Measurements from ENCODE around the gene GNAT1.

Gene GNAT1

GRCh38 chr3:50236484-50237132, 45.2 kb downstream of the GNAT1 start:
- TF ChIP-seq POLR2AphosphoS5 (IDR thresholded peaks at IDR 0.05; ENCODE audit: low read depth, low read length) = no peak
- no peak for TF ChIP-seq SIN3A (IDR thresholded peaks at IDR 0.05; ENCODE audit: borderline replicate concordance, insufficient read depth, low read length)
- TF ChIP-seq, protein P1, sequence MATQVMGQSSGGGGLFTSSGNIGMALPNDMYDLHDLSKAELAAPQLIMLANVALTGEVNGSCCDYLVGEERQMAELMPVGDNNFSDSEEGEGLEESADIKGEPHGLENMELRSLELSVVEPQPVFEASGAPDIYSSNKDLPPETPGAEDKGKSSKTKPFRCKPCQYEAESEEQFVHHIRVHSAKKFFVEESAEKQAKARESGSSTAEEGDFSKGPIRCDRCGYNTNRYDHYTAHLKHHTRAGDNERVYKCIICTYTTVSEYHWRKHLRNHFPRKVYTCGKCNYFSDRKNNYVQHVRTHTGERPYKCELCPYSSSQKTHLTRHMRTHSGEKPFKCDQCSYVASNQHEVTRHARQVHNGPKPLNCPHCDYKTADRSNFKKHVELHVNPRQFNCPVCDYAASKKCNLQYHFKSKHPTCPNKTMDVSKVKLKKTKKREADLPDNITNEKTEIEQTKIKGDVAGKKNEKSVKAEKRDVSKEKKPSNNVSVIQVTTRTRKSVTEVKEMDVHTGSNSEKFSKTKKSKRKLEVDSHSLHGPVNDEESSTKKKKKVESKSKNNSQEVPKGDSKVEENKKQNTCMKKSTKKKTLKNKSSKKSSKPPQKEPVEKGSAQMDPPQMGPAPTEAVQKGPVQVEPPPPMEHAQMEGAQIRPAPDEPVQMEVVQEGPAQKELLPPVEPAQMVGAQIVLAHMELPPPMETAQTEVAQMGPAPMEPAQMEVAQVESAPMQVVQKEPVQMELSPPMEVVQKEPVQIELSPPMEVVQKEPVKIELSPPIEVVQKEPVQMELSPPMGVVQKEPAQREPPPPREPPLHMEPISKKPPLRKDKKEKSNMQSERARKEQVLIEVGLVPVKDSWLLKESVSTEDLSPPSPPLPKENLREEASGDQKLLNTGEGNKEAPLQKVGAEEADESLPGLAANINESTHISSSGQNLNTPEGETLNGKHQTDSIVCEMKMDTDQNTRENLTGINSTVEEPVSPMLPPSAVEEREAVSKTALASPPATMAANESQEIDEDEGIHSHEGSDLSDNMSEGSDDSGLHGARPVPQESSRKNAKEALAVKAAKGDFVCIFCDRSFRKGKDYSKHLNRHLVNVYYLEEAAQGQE (IDR thresholded peaks at IDR 0.05; ENCODE audit: insufficient read depth in 1 of 2, low read depth in 2 of 2, low read length in 2 of 2) = no peak
- no peak for TF ChIP-seq TAF1 (IDR thresholded peaks at IDR 0.05; ENCODE audit: borderline replicate concordance, insufficient read depth, low read length)
- TF ChIP-seq FOXP2 (optimal IDR thresholded peaks at IDR 0.05; ENCODE audit: borderline replicate concordance, extremely low read depth, extremely low read length, insufficient read depth) = no peak

DNA sequence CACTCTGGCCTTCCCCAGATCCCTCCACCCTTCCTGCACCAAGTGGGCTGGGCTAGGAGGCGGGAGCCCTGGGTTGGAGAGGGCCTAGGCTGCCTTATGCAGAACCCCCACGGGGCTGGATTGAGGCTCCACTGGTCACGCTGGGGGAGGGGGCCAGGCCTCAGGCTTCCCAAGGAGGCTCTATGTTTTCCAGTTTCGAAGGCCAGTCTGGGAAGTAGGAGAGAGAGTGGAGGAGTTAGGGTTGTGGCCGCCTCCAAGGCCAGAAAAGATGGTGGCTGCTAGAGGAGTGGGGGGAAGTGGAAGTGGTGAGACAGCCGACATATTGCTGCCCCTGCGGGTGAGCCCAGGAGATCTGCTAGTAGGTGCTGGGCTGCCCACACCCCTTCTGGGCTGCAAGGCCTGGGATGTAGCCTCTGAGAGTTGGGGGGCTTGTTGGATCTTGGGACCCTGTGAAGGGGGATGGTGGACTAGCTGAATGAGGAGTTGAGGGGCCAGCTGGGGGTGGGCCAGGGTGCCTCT, 45.8 kb downstream of the GNAT1 start:
- TF ChIP-seq, protein P1 (IDR thresholded peaks at IDR 0.05; ENCODE audit: insufficient read depth in 1 of 2, low read depth in 2 of 2, low read length in 2 of 2) = no peak

- TF ChIP-seq, protein P1 (IDR thresholded peaks at IDR 0.05; ENCODE audit: insufficient read depth in 1 of 2, low read depth in 2 of 2, low read length in 2 of 2) = no peak
- TF ChIP-seq SIN3A (IDR thresholded peaks at IDR 0.05; ENCODE audit: borderline replicate concordance, insufficient read depth, low read length) (peak; percentile 35; the same call in 1 of the 2 replicates), POLR2AphosphoS5 (IDR thresholded peaks at IDR 0.05; ENCODE audit: low read depth, low read length) (peak; percentile 23), TAF1 (IDR thresholded peaks at IDR 0.05; ENCODE audit: borderline replicate concordance, insufficient read depth, low read length) (0 out of 2 replicates have a peak, but pooled peaks have one; percentile 51), FOXP2 (optimal IDR thresholded peaks at IDR 0.05; ENCODE audit: borderline replicate concordance, extremely low read depth, extremely low read length, insufficient read depth) (no peak)
These were observed 46.5 kb downstream of the GNAT1 start for GRCh38 chr3:50237754-50238548.

DNA sequence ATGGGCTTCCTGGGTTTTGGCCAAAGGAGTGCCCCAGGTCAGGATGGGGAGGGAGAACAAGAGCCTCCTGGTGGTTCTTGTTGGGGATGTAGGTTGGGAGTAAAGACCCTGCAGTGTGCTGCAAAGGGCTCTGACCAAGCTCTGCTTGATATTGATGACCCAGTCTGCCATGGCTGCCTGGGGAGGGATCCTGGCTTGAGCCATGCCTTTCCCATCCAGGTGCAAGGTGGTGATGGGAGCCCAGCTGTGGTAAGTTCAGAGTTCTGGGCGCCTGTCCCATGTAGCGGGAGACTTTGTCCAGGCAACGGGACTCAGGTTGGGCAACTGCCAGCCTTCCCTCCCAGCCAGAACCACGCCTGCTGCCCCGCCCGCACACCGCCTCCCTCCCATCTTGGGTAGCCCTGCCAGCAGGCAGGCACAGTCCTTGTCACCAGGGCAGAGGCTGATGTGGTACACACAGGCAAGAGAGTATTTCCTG, 47.2 kb downstream of the GNAT1 start:
- no peak for TF ChIP-seq TAF1 (IDR thresholded peaks at IDR 0.05; ENCODE audit: borderline replicate concordance, insufficient read depth, low read length)
- TF ChIP-seq SIN3A (IDR thresholded peaks at IDR 0.05; ENCODE audit: borderline replicate concordance, insufficient read depth, low read length) = no peak

DNA sequence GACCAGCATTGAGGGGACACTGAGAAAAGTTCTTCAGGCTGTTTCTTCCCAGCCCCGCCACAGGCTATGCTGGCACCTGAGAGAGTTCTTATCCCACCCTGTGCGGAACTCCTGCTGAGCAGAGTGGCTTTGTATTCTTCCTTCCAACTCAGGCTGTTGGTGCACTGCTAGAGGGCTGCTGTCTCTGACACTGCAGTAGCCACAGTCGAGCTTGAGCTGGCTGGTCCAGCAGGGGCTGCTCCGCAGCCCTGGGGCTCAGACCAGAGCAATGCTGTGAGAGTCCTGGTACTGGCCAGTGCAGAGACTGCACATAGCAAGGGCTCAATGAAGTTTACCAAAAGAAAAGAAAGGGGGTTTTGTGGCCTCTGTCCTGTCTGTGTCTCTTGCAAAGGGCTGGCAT, 48.2 kb downstream of the GNAT1 start:
- TF ChIP-seq POLR2AphosphoS5 (IDR thresholded peaks at IDR 0.05; ENCODE audit: low read depth, low read length) = no peak
- TF ChIP-seq, protein P1 (IDR thresholded peaks at IDR 0.05; ENCODE audit: insufficient read depth in 1 of 2, low read depth in 2 of 2, low read length in 2 of 2) = no peak
- TF ChIP-seq FOXP2 (optimal IDR thresholded peaks at IDR 0.05; ENCODE audit: borderline replicate concordance, extremely low read depth, extremely low read length, insufficient read depth) = no peak
- TF ChIP-seq TAF1 (IDR thresholded peaks at IDR 0.05; ENCODE audit: borderline replicate concordance, insufficient read depth, low read length) = no peak
